Measurements from ENCODE around the gene PACRG.

DNA sequence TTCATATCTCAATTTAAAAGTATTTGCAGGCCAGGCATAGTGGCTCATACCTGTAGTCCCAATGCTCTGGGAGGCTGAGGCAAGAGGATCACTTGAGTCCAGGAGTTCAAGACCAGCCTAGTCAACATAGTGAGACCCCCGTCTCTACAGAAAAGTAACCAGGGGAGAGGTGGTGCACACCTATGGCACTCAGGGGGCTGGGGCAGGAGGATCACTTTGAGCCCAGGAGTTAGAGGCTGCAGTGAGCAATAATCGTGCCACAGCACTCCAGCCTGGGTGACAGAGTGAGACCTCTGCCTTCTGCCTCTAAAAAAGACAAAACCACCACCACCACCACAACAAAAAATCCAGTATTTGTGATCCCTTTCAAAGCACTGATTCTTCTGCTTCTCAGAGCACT is 501.3 kb downstream of the PACRG start:
- TF ChIP-seq, protein P1, sequence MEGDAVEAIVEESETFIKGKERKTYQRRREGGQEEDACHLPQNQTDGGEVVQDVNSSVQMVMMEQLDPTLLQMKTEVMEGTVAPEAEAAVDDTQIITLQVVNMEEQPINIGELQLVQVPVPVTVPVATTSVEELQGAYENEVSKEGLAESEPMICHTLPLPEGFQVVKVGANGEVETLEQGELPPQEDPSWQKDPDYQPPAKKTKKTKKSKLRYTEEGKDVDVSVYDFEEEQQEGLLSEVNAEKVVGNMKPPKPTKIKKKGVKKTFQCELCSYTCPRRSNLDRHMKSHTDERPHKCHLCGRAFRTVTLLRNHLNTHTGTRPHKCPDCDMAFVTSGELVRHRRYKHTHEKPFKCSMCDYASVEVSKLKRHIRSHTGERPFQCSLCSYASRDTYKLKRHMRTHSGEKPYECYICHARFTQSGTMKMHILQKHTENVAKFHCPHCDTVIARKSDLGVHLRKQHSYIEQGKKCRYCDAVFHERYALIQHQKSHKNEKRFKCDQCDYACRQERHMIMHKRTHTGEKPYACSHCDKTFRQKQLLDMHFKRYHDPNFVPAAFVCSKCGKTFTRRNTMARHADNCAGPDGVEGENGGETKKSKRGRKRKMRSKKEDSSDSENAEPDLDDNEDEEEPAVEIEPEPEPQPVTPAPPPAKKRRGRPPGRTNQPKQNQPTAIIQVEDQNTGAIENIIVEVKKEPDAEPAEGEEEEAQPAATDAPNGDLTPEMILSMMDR (IDR thresholded peaks at IDR 0.05 in 4 of 5, conservative IDR thresholded peaks at IDR 0.05 in 1 of 5): no peak
- no peak for TF ChIP-seq POLR2A (IDR thresholded peaks at IDR 0.05)

Measured in gastrocnemius medialis (tissue), 4 donors.